Cardiac fibroblast (primary cell): Measurements from ENCODE around the gene FBL.
A peak's percentile ranks its signal among the peaks of the same experiment; 100 is the strongest.
"Not testable (repeated sequence)": the region's sequence is repeated elsewhere in the genome, so short reads cannot be mapped to it uniquely, and the experiment has no call there.

Experiments
- DNase-seq, 2 donors: peaks; one replicate each; pipeline versions ENCODE4 v3.0.0 to v3.0.0-alpha.2; 2010; ENCODE audit warnings: low read depth in 2 of 2
- H3K4me3 ChIP-seq, 2 donors: replicated peaks in 1 of 2; 1 replicate in 1 of 2; 2 replicates in 1 of 2; pipeline ENCODE4 v1.5.1; 2011; ENCODE audit warnings: low read depth in 2 of 2, low read length in 2 of 2, mild to moderate bottlenecking in 2 of 2, moderate library complexity in 1 of 2
- TF ChIP-seq, protein P1 (sequence below): IDR thresholded peaks from one replicate; pipeline ENCODE4 v1.5.1; 2011; ENCODE audit warnings: low read depth, mild to moderate bottlenecking, low read length, inconsistent platforms

The FBL gene

DNA sequence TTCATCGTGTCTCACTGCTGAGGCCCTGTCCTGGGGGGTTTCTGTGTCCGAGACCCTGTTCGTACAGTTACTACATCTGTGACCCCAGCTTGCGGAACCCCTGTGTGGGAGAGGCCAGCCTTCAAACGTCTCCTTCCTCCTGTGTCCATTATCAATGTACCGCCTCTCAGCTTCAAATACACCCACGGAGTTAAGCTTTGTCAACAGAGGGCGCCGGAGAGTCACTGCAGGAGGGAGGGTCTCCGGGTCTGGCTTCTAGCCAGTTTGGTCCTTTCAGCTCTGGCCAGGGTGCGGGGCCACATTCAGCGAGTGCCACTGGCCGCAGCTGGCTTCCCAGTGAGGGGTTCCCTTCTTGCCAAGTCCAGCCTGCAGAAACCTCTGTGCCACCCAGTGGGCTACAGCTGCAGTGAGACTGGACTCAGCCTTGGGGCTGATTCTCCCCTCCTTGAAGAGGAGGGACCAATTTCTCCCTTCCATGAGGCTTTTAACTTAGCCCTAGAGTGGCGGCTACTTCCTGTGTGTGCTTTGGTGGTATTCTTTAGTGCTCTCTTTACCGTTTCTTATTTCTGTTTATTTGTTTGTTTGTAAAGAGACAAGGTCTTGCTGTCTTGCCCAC is 35.4 kb upstream of the FBL start:
- TF ChIP-seq, protein P1, sequence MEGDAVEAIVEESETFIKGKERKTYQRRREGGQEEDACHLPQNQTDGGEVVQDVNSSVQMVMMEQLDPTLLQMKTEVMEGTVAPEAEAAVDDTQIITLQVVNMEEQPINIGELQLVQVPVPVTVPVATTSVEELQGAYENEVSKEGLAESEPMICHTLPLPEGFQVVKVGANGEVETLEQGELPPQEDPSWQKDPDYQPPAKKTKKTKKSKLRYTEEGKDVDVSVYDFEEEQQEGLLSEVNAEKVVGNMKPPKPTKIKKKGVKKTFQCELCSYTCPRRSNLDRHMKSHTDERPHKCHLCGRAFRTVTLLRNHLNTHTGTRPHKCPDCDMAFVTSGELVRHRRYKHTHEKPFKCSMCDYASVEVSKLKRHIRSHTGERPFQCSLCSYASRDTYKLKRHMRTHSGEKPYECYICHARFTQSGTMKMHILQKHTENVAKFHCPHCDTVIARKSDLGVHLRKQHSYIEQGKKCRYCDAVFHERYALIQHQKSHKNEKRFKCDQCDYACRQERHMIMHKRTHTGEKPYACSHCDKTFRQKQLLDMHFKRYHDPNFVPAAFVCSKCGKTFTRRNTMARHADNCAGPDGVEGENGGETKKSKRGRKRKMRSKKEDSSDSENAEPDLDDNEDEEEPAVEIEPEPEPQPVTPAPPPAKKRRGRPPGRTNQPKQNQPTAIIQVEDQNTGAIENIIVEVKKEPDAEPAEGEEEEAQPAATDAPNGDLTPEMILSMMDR, result peak; percentile 14
- H3K4me3 ChIP-seq, result not testable (repeated sequence)
- peak; percentile 16 to 36 for DNase-seq

DNA sequence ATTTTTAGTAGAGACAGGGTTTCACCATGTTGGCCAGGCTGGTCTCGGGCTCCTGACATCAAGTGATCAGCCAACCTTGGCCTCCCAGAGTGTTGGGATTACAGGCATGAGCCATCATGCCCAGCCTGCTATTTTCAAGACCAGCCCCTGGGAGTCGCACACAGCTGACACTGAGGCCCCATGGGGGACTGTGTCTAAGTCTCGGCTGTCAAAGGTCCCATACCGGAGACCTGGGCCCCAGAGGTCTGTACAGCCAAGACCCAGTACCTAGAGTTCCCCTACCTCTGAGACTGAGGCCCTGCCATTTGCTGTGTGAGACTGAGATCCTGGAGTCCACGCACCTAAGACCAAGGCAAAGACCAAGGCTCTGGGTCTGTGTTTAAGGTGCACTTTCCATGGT is 34.1 kb upstream of the FBL start:
- H3K4me3 ChIP-seq, DNase-seq: not testable (repeated sequence)

DNA sequence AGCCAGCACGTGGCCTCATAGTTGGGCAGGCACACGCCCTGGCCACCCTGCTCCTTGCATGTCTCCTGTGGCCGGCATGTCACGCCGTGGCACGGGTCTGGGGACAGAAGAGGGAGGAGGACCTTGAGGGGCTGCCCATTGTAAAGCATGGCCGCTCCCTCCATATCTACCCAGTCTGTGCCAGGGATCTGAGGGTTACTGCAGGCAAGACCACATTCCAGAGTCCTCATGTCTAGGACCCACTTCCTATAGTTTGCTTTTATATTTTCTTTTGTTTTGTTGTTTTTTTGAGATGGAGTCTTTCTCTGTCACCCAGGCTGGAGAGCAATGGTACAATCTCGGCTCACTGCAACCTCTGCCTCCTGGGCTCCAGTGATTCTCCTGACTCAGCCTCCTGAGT is 33.6 kb upstream of the FBL start:
- DNase-seq, H3K4me3 ChIP-seq: not testable (repeated sequence)

DNA sequence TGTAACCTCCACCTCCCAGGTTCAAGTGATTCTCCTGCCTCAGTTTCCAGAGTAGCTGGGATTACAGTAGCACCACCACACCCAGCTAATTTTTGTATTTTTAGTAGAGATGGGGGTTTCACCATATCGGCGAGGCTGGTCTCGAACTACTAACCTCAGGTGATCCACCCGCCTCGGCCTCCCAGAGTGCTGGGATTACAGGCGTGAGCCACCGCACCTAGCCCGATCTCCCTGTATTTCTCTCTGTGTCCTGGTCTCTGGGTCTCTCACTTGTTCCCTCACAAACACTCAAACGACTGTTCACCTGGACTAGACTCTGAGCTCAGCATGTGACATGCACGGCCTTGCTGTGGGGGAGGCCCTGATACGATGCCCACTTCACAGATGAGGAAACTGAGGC is 32.7 kb upstream of the FBL start:
- not testable (repeated sequence) for H3K4me3 ChIP-seq, DNase-seq

DNA sequence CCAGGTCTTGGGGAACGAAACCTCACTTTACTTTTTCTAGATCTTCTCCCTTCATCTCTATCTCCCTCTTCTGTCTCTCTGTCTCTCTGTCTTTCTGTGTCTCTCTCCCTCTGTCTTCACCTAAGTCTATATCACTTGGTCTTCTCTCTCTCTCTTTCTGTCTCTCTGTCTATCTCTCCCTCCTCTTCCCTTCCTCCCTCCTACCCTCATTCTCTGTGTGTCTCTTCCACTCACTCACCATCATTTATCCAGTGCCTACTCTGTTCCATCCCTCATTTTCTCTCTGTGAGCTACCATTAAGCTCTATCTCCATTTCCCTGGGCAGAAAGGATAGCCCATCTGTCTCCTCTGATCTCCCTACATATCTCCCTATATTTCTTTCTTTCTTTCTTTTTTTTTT is 32.2 kb upstream of the FBL start:
- TF ChIP-seq, protein P1, result no peak
- no peak for DNase-seq
- no peak overlapping the region for H3K4me3 ChIP-seq

DNA sequence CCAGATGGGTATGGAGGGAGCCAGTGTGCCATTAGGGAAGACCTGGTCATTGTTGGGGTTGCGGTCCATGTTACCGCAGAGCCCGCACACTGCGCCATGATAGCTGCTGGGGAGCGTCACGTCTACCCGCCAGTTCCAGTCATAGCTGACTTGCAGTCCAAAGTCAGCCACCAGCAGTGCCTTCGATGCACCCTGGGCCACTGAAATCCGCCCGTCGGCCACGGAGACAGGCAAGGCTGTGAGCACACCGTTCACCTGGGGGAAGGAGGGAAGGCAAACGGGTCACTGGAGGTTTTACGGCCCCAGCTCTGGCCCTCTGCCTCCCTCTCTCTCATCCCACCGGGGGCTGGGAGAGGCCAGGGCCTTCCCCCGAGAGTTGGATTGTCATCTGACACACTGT is 31.8 kb upstream of the FBL start:
- DNase-seq, H3K4me3 ChIP-seq: not testable (repeated sequence)

DNA sequence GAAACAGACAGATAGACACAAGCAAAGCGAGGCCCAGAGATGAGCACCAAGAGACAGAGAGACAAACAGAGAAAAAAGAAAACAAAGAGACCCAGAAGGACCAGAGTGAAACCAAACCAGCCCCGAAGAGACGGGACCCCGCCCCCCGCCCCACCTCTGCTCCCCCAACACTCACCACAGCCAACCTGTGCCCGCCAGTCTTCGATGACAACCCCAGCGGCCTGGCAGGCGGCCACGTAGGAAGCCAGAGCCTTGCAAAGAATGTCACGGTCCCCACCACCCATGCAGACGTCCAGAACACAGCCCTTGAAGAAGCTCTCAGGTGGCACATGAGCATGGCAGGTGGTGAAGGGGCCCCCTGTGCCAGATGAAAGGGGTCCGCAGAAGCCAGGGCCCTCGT is 31.3 kb upstream of the FBL start:
- DNase-seq, H3K4me3 ChIP-seq: not testable (repeated sequence)

DNA sequence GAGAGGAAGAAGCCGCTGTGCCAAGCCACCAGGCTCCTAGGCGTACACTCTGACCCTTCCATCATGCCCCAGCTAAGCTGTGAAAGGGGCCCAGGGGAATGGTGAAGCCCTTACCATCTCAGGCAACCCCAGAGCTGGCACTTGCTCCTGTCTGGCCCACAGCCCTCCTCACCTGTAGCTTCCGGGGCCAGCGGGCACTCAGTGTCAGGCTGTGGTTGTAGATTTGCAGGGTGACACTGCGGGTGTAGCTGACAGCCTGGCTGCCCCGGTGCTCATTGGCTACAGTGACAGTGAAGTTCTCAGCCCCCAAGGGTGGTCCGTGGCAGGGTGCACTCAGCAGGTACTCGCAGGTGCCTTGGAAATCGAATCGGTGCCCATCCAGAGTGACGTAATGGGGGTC is 30.3 kb upstream of the FBL start:
- DNase-seq, H3K4me3 ChIP-seq: not testable (repeated sequence)

DNA sequence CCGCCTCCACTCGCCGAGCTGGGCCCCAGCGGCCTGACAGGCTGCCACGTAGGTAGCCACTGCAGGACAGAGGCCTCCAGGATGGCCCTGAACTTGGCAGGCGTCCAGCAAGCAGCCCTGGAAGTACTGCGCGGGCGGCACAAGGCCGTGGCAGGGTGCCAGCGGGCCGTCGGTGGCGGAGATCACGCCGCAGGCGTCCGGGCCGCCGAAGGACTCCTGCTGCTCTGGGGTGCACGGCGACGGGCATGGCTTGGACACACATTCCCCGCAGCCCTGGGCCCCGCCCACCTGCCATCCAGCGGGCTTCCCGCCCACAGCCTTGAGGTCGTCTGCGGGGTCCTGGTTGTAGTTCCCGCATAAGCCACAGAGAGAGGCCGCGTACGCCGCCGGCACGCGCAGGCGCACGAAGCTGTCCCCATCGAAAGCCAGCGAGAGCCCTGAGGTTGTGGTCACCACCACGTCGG is 29.3 kb upstream of the FBL start:
- not testable (repeated sequence) for DNase-seq, H3K4me3 ChIP-seq

DNA sequence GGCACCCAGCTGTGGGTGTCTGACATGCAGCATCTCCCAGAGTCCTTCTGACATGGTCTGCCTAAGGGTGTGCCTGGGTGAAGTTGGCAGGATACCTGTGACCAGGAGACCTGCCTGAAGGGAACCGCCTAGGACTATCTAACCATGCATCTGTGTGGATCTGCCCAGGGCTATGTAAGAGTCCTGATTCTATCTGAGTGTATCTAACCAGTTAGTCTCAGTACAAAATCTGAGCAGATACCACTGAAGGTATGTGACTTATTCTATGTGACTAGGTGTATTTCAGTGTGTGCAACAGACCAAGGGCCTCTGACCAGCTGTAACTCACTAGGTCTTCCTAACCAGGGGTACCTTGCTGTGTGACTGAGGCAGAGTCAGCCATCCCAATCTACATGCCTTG is 28.2 kb upstream of the FBL start:
- H3K4me3 ChIP-seq, result no peak overlapping the region
- DNase-seq, result no peak
- TF ChIP-seq, protein P1, result no peak

DNA sequence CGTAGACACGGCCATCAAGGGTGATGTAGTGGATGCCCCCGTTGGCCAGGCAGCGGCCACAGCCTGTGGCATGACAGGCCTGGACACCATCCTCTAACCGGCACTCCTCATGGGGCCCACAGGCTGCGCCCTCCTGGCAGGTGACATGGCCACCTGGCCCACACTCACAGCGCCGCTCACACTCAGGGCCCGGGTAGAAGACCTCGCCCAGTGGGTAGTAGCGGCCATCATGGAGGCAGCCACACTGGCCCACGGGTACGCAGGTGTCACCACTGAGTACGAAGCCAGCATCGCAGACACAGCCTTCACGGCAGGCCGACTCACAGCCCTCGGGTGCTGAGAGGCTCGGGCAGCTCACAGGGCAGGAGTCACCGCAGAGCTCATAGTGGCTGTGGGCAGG is 27.2 kb upstream of the FBL start:
- TF ChIP-seq, protein P1, result no peak
- no peak for DNase-seq

More for the DNA sequence above, 27.2 kb upstream of the FBL start:
- no peak overlapping the region for H3K4me3 ChIP-seq
